Spleen (tissue), 7 donors: Measurements from ENCODE around the gene COL17A1.

ENCODE experiments used
- POLR2A ChIP-seq, 3 donors: fragments of 450-650 bp; IDR thresholded peaks; one replicate each; pipeline ENCODE4 v1.5.1; 2017; ENCODE audit warnings: antibody characterized with exemption in 3 of 3, mild to moderate bottlenecking in 1 of 3
- TF ChIP-seq, protein P1 (sequence below), 11 experiments: fragments of 200-600 bp in 7 of 11; fragments of 450-650 bp in 4 of 11; sonication (generic) in 4 of 11; IDR thresholded peaks in 8 of 11; conservative IDR thresholded peaks in 3 of 11; 1 replicate in 7 of 11; 2 replicates in 4 of 11; pipeline versions ENCODE4 v1.4.0 to v1.8.0; 2016 to 2021; ENCODE audit warnings: antibody characterized with exemption in 11 of 11, inconsistent platforms in 4 of 11, mild to moderate bottlenecking in 1 of 11
- donor health status: DM: no; HTN: no; CAD: no; lungs with moderate emphysema.
- donor health status: DM: no; HTN: no; CAD: no.
- donor health status: DM: no; HTN: no; CAD: no.

DNA sequence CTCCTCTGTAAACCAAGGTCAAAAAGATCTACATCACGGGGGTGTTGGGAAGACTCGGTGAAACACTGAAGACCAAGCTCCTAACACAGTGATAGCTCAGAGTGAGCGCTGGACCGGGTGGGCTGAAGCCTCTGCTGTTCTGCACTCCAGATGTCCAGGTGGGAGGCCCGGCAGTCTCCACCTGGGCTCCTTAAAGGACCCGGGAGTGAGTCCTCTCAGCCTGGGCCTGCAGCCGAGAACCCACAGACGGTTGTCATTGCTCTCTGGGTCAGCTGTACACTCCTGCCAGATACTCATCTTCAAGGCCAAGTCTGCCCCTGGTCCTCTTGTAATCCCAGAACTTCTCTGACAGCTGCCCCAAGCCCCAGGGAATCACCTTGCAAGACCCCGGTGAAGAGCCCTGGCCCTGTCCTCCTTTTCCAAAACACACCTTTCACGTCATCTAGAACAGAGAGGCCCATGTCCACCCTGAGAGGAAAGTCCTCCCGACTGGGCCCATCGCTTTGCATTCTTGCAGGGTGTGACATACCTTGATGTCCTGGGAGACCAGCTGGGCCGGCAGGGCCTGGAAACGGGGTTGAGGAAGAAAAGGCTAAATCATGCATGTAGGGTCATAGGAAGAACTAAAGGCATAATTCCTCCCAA lies 43.7 kb downstream of the COL17A1 start:
- TF ChIP-seq POLR2A (IDR thresholded peaks at IDR 0.05) = no peak
- TF ChIP-seq, protein P1, sequence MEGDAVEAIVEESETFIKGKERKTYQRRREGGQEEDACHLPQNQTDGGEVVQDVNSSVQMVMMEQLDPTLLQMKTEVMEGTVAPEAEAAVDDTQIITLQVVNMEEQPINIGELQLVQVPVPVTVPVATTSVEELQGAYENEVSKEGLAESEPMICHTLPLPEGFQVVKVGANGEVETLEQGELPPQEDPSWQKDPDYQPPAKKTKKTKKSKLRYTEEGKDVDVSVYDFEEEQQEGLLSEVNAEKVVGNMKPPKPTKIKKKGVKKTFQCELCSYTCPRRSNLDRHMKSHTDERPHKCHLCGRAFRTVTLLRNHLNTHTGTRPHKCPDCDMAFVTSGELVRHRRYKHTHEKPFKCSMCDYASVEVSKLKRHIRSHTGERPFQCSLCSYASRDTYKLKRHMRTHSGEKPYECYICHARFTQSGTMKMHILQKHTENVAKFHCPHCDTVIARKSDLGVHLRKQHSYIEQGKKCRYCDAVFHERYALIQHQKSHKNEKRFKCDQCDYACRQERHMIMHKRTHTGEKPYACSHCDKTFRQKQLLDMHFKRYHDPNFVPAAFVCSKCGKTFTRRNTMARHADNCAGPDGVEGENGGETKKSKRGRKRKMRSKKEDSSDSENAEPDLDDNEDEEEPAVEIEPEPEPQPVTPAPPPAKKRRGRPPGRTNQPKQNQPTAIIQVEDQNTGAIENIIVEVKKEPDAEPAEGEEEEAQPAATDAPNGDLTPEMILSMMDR (IDR thresholded peaks at IDR 0.05 in 8 of 11, conservative IDR thresholded peaks at IDR 0.05 in 3 of 11) = no peak
